Measurements from ENCODE around the gene NR1I3. TPM values are rescaled to one million over a fixed set of nuclear protein-coding genes. Genes with fewer than 3 reads are reported as not detected.
A peak's percentile ranks its signal among the peaks of the same experiment; 100 is the strongest.

The NR1I3 gene
- total and polyA plus RNA-seq, 2 of the 13 experiments (the other 11 are each of a cell fraction or from before 2014, with no cell fraction given): 0.62 to 0.95 TPM

DNA sequence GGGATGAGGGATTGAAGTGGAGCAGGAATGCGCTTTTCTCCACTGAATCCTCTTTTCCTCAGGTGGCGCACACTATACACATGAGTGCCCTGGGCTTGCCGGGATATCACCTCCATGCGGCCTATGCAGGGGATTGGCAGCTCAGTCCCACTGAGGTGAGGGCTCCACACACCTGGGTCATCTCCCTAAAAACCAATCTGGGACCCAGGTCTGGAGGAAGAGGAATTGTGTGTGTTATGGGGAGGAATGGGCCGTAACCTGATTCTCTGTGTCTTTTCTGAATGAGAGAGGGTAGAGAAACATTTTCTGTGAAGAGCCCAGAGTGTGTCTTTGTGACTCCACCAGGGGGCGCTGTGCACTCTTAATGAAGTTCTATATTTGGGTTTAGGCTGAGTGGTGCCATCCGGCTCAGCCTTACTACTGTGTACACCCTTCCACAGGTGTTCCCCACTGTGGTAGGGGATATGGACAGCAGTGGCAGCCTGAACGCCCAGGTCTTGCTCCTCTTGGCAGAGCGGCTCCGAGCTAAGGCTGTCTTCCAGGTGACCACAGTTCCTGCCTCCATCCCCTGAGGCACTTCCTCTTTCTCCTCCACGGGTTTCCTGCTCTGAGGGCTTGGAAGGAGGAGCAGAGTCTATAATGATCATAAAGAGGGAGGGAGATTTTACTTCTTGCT, 10.7 kb downstream of the NR1I3 start (continued):
- TF ChIP-seq, protein P1, sequence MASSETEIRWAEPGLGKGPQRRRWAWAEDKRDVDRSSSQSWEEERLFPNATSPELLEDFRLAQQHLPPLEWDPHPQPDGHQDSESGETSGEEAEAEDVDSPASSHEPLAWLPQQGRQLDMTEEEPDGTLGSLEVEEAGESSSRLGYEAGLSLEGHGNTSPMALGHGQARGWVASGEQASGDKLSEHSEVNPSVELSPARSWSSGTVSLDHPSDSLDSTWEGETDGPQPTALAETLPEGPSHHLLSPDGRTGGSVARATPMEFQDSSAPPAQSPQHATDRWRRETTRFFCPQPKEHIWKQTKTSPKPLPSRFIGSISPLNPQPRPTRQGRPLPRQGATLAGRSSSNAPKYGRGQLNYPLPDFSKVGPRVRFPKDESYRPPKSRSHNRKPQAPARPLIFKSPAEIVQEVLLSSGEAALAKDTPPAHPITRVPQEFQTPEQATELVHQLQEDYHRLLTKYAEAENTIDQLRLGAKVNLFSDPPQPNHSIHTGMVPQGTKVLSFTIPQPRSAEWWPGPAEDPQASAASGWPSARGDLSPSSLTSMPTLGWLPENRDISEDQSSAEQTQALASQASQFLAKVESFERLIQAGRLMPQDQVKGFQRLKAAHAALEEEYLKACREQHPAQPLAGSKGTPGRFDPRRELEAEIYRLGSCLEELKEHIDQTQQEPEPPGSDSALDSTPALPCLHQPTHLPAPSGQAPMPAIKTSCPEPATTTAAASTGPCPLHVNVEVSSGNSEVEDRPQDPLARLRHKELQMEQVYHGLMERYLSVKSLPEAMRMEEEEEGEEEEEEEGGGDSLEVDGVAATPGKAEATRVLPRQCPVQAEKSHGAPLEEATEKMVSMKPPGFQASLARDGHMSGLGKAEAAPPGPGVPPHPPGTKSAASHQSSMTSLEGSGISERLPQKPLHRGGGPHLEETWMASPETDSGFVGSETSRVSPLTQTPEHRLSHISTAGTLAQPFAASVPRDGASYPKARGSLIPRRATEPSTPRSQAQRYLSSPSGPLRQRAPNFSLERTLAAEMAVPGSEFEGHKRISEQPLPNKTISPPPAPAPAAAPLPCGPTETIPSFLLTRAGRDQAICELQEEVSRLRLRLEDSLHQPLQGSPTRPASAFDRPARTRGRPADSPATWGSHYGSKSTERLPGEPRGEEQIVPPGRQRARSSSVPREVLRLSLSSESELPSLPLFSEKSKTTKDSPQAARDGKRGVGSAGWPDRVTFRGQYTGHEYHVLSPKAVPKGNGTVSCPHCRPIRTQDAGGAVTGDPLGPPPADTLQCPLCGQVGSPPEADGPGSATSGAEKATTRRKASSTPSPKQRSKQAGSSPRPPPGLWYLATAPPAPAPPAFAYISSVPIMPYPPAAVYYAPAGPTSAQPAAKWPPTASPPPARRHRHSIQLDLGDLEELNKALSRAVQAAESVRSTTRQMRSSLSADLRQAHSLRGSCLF (CRISPR knock-in tag; IDR thresholded peaks at IDR 0.05; ENCODE audit: borderline replicate concordance): no peak
- TF ChIP-seq FLYWCH1 (CRISPR knock-in tag; IDR thresholded peaks at IDR 0.05): no peak
- TF ChIP-seq, protein P2, sequence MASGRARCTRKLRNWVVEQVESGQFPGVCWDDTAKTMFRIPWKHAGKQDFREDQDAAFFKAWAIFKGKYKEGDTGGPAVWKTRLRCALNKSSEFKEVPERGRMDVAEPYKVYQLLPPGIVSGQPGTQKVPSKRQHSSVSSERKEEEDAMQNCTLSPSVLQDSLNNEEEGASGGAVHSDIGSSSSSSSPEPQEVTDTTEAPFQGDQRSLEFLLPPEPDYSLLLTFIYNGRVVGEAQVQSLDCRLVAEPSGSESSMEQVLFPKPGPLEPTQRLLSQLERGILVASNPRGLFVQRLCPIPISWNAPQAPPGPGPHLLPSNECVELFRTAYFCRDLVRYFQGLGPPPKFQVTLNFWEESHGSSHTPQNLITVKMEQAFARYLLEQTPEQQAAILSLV (CRISPR knock-in tag; IDR thresholded peaks at IDR 0.05; ENCODE audit: borderline replicate concordance): 0 out of 2 replicates have a peak, but pooled peaks have one; percentile 14
- no peak; the same call in 1 of the 2 replicates for TF ChIP-seq HDAC1 (CRISPR knock-in tag; IDR thresholded peaks at IDR 0.05)
- TF ChIP-seq, protein P3, sequence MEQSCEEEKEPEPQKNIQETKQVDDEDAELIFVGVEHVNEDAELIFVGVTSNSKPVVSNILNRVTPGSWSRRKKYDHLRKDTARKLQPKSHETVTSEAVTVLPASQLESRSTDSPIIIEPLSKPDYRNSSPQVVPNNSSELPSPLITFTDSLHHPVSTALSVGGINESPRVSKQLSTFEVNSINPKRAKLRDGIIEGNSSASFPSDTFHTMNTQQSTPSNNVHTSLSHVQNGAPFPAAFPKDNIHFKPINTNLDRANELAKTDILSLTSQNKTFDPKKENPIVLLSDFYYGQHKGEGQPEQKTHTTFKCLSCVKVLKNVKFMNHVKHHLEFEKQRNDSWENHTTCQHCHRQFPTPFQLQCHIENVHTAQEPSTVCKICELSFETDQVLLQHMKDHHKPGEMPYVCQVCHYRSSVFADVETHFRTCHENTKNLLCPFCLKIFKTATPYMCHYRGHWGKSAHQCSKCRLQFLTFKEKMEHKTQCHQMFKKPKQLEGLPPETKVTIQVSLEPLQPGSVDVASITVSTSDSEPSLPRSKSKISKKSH (CRISPR knock-in tag; IDR thresholded peaks at IDR 0.05; ENCODE audit: borderline replicate concordance): no peak
- peak; percentile 95 for TF ChIP-seq SMC3 (IDR thresholded peaks at IDR 0.05; ENCODE audit: low read length)
- TF ChIP-seq, protein P4, sequence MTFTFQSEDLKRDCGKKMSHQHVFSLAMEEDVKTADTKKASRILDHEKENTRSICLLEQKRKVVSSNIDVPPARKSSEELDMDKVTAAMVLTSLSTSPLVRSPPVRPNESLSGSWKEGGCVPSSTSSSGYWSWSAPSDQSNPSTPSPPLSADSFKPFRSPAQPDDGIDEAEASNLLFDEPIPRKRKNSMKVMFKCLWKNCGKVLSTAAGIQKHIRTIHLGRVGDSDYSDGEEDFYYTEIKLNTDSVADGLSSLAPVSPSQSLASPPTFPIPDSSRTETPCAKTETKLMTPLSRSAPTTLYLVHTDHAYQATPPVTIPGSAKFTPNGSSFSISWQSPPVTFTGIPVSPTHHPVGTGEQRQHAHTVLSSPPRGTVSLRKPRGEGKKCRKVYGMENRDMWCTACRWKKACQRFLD (CRISPR knock-in tag; IDR thresholded peaks at IDR 0.05; ENCODE audit: borderline replicate concordance): 0 out of 2 replicates have a peak, but pooled peaks have one; percentile 35
- TF ChIP-seq NFE2L1 (CRISPR knock-in tag; IDR thresholded peaks at IDR 0.05; ENCODE audit: borderline replicate concordance): no peak
- no peak for TF ChIP-seq CREB1 (IDR thresholded peaks at IDR 0.05)
- TF ChIP-seq CREB1 (CRISPR knock-in tag; IDR thresholded peaks at IDR 0.05): peak; percentile 50; the same call in 1 of the 2 replicates
- TF ChIP-seq HOXA3 (CRISPR knock-in tag; IDR thresholded peaks at IDR 0.05): peak; percentile 43; the same call in 1 of the 2 replicates
- TF ChIP-seq, protein P5, sequence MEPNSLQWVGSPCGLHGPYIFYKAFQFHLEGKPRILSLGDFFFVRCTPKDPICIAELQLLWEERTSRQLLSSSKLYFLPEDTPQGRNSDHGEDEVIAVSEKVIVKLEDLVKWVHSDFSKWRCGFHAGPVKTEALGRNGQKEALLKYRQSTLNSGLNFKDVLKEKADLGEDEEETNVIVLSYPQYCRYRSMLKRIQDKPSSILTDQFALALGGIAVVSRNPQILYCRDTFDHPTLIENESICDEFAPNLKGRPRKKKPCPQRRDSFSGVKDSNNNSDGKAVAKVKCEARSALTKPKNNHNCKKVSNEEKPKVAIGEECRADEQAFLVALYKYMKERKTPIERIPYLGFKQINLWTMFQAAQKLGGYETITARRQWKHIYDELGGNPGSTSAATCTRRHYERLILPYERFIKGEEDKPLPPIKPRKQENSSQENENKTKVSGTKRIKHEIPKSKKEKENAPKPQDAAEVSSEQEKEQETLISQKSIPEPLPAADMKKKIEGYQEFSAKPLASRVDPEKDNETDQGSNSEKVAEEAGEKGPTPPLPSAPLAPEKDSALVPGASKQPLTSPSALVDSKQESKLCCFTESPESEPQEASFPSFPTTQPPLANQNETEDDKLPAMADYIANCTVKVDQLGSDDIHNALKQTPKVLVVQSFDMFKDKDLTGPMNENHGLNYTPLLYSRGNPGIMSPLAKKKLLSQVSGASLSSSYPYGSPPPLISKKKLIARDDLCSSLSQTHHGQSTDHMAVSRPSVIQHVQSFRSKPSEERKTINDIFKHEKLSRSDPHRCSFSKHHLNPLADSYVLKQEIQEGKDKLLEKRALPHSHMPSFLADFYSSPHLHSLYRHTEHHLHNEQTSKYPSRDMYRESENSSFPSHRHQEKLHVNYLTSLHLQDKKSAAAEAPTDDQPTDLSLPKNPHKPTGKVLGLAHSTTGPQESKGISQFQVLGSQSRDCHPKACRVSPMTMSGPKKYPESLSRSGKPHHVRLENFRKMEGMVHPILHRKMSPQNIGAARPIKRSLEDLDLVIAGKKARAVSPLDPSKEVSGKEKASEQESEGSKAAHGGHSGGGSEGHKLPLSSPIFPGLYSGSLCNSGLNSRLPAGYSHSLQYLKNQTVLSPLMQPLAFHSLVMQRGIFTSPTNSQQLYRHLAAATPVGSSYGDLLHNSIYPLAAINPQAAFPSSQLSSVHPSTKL (CRISPR knock-in tag; IDR thresholded peaks at IDR 0.05): peak; percentile 23; the same call in 1 of the 2 replicates
- TF ChIP-seq ELF3 (CRISPR knock-in tag; IDR thresholded peaks at IDR 0.05): peak; percentile 13; the same call in 1 of the 2 replicates
- no peak for TF ChIP-seq NONO (IDR thresholded peaks at IDR 0.05)
- TF ChIP-seq NONO (CRISPR knock-in tag; conservative IDR thresholded peaks at IDR 0.05): peak; percentile 57; the same call in 1 of the 2 replicates
- TF ChIP-seq ZNF263 (CRISPR knock-in tag; IDR thresholded peaks at IDR 0.05): peak; percentile 48; the same call in 1 of the 2 replicates
